ENCODE data around the gene TNFRSF14.

The TNFRSF14 gene

GRCh38 chr1:2586154-2587070, 30.2 kb downstream of the TNFRSF14 start, which contains the start of gene PRXL2B:
Gene PRXL2B, plus strand, starts transcription at chr1:2586777. Its CDS starts 109 bp downstream, at chr1:2586886.
- Histone ChIP-seq H3K27ac (ENCODE audit: low read depth, low read length) (peak within 1 kb of the TSS; percentile 95), H3K9ac (ENCODE audit: low read length) (peak within 1 kb of the TSS; percentile 69), H3K4me1 (ENCODE audit: control insufficient read depth, insufficient read depth, low read length) (no peaks in the 10 kb centered on the region), H3K27me3 (ENCODE audit: control insufficient read depth, insufficient read depth, low read length) (no peaks in the 10 kb centered on the region), H3K4me3 (ENCODE audit: low read length) (peak within 1 kb of the TSS; percentile 81), H3K36me3 (ENCODE audit: control insufficient read depth, insufficient read depth, low read length) (peaks cover 3% of the 10 kb centered on the region)

DNA sequence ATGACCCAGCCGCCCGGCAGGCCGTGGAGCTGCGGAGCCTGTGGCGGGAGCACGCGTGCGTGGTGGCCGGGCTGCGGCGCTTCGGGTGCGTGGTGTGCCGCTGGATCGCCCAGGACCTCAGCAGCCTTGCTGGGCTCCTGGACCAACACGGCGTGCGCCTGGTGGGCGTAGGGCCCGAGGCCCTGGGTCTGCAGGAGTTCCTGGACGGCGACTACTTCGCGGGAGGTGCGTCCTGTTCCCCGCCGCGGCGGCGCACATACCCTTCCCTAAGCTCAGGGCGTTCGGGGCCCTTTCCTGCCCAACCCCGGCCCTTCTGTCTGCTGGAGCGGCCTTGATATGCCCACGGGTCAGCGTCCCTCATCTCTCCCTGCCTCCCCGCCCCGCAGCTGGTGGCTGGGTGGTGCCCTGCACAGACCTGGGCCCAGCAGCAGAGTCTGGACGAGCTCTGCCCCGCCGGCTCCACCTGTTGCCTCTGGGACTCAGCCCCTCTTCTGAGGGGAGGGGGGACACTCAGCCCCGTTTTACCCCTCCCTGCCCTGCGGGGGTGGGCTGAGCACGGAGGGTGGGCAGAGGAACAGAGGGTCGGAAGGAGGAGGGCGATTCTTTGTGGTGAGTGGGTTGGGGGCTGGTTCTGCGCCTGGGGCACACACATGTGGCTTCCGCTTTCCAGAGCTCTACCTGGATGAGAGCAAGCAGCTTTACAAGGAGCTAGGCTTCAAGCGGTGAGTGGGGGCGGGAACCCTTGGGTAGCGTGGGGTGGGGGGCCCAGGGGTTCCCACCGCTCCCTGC, 31.1 kb downstream of the TNFRSF14 start:
- Histone ChIP-seq H3K4me1 (ENCODE audit: control insufficient read depth, insufficient read depth, low read length) (no peaks in the 10 kb centered on the region), H3K4me3 (ENCODE audit: low read length) (peak overlapping the region; percentile 78), H3K9ac (ENCODE audit: low read length) (no peak overlapping the region), H3K36me3 (ENCODE audit: control insufficient read depth, insufficient read depth, low read length) (peaks cover 3% of the 10 kb centered on the region), H3K27me3 (ENCODE audit: control insufficient read depth, insufficient read depth, low read length) (no peaks in the 10 kb centered on the region), H3K27ac (ENCODE audit: low read depth, low read length) (peak overlapping the region; percentile 65)

DNA sequence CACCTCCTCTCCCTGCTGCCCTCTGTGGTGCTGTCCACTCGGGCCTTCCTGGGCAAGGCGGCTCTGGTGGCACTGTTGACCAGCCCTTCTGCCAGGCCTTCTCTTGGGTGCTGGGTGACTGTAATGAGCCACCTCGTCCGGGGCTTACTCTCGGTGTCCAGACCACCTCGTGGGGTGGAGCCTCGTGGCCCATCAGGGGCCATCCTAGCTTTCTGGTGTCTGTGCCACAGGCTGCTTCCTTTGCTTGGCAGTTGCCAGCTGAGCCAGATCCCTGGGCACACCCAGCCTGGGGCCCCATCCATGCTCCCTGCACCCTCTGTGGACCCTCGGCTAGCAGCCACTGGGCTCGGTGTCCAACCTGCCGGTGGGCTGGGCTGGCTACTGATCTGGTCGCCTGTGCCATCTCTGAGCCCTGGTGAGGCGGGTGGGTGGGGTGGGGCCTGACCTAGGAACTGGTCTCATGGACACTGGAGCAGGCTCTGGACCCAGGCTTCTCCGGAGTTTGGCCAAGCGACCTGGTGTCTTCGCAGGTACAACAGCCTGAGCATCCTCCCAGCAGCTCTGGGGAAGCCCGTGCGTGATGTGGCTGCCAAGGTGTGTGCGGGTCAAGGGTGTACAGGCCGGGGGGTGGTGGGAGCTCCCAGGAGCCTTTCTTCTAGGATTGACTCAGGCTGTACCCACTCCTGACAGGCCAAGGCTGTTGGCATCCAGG, 31.8 kb downstream of the TNFRSF14 start:
- Histone ChIP-seq H3K36me3 (ENCODE audit: control insufficient read depth, insufficient read depth, low read length) (peaks cover 3% of the 10 kb centered on the region), H3K9ac (ENCODE audit: low read length) (no peak overlapping the region), H3K4me1 (ENCODE audit: control insufficient read depth, insufficient read depth, low read length) (no peaks in the 10 kb centered on the region), H3K4me3 (ENCODE audit: low read length) (peak overlapping the region; percentile 78), H3K27me3 (ENCODE audit: control insufficient read depth, insufficient read depth, low read length) (no peaks in the 10 kb centered on the region), H3K27ac (ENCODE audit: low read depth, low read length) (no peak overlapping the region)

DNA sequence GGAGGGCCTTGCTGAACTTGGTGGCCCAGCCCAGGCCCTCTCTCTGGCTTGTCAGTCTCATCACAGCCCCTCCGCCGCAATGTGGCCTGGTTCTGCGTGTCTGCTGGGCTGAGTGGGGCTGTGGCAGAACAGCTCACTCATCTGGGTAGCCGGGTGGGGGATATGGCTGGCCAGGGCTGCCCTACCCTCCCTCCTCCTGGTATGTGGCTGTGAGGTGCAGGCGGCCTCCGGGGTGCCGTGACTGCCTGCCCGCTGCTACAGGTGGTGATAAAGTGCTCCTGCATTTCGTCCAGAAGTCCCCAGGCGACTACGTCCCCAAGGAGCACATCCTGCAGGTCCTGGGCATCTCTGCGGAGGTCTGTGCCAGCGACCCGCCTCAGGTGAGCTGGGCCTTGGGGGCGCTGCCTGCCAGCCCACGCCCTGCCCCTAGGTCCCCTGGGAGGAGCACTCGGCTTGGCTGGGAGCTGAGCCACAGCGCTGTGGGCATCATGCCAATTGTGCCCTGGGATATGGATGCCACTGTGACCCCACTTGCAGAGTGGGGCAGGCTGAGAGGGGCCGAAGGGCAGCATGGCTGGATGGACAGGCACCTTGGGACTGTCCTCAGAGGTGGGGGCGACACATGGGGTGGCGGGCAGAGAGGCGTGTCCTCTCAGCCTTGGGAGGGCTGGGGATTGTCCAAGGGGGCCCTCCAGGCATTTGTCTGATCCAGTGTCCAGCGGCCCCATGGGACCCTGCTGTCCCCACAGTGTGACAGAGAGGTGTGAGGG, 32.7 kb downstream of the TNFRSF14 start:
- Histone ChIP-seq H3K4me3 (ENCODE audit: low read length) (no peak overlapping the region), H3K4me1 (ENCODE audit: control insufficient read depth, insufficient read depth, low read length) (no peaks in the 10 kb centered on the region), H3K36me3 (ENCODE audit: control insufficient read depth, insufficient read depth, low read length) (peaks cover 3% of the 10 kb centered on the region), H3K27ac (ENCODE audit: low read depth, low read length) (no peak overlapping the region), H3K9ac (ENCODE audit: low read length) (no peak overlapping the region), H3K27me3 (ENCODE audit: control insufficient read depth, insufficient read depth, low read length) (no peaks in the 10 kb centered on the region)

DNA sequence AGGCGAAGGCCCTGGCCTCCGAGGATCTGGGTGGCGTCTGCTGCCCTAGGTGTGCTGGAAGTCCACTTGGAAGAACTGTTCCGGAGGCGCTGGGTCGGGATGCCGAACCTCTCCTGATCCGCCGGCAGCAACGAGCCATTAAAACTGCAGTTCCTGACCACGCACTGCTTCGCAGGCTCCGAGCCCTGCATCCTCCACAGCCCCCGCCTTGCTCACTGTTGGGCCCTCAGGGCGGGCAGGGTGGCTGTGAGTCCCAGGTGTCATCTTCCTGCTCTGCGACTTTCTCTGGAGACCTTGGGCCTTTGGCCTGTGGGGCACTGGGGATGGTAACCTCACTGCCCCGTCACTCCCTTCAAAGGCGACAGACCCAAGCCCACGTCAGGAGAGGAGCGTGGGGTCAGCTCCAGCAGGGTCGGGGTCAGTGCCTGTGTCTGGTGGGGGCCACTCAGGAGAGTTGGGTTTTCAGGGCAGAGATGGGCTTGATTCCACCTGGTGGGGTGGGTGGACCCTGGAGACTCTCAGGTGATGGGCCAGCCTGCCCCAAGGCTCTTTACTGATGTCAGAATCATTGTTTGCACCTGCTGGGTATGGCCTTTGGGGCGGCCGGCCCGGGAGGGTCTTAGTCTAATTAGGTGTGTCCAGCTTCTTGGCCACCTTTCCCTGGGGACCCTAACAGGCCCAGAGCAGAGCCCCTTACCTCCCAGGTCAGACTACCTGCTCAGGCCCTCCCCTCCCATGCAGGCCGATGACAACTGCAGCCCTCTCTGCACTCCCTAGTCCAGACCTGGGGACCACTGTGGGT, 33.5 kb downstream of the TNFRSF14 start:
- H3K4me1 ChIP-seq (ENCODE audit: control insufficient read depth, insufficient read depth, low read length): no peaks in the 10 kb centered on the region

GRCh38 chr1:2590233-2591141, 34.3 kb downstream of the TNFRSF14 start:
- no peak overlapping the region for H3K27ac ChIP-seq (ENCODE audit: low read depth, low read length)
- no peaks in the 10 kb centered on the region for H3K4me1 ChIP-seq (ENCODE audit: control insufficient read depth, insufficient read depth, low read length)

More for the DNA sequence above, 33.5 kb downstream of the TNFRSF14 start:
- no peaks in the 10 kb centered on the region for H3K27me3 ChIP-seq (ENCODE audit: control insufficient read depth, insufficient read depth, low read length)
- H3K27ac ChIP-seq (ENCODE audit: low read depth, low read length): no peak overlapping the region
- H3K9ac ChIP-seq (ENCODE audit: low read length): no peak overlapping the region
- H3K4me3 ChIP-seq (ENCODE audit: low read length): no peak overlapping the region
- peaks cover 3% of the 10 kb centered on the region for H3K36me3 ChIP-seq (ENCODE audit: control insufficient read depth, insufficient read depth, low read length)

GRCh38 chr1:2591233-2591580, 35.0 kb downstream of the TNFRSF14 start:
- H3K9ac ChIP-seq (ENCODE audit: low read length): no peak overlapping the region
- H3K4me1 ChIP-seq (ENCODE audit: control insufficient read depth, insufficient read depth, low read length): no peaks in the 10 kb centered on the region
- no peaks in the 10 kb centered on the region for H3K27me3 ChIP-seq (ENCODE audit: control insufficient read depth, insufficient read depth, low read length)
- no peak overlapping the region for H3K27ac ChIP-seq (ENCODE audit: low read depth, low read length)
- no peak overlapping the region for H3K4me3 ChIP-seq (ENCODE audit: low read length)
- H3K36me3 ChIP-seq (ENCODE audit: control insufficient read depth, insufficient read depth, low read length): peaks cover 3% of the 10 kb centered on the region

More at GRCh38 chr1:2590233-2591141, 34.3 kb downstream of the TNFRSF14 start:
- Histone ChIP-seq H3K9ac (ENCODE audit: low read length) (no peak overlapping the region), H3K4me3 (ENCODE audit: low read length) (no peak overlapping the region), H3K36me3 (ENCODE audit: control insufficient read depth, insufficient read depth, low read length) (peaks cover 3% of the 10 kb centered on the region), H3K27me3 (ENCODE audit: control insufficient read depth, insufficient read depth, low read length) (no peaks in the 10 kb centered on the region)

- no peak overlapping the region for H3K4me3 ChIP-seq (ENCODE audit: low read length)
- H3K27ac ChIP-seq (ENCODE audit: low read depth, low read length): no peak overlapping the region
- no peaks in the 10 kb centered on the region for H3K27me3 ChIP-seq (ENCODE audit: control insufficient read depth, insufficient read depth, low read length)
- H3K36me3 ChIP-seq (ENCODE audit: control insufficient read depth, insufficient read depth, low read length): peaks cover 3% of the 10 kb centered on the region
- no peaks in the 10 kb centered on the region for H3K4me1 ChIP-seq (ENCODE audit: control insufficient read depth, insufficient read depth, low read length)
- H3K9ac ChIP-seq (ENCODE audit: low read length): no peak overlapping the region
Measured at GRCh38 chr1:2591581-2592261, 35.5 kb downstream of the TNFRSF14 start.

GRCh38 chr1:2592672-2593071, 36.5 kb downstream of the TNFRSF14 start:
- Histone ChIP-seq H3K36me3 (ENCODE audit: control insufficient read depth, insufficient read depth, low read length) (peaks cover 3% of the 10 kb centered on the region), H3K9ac (ENCODE audit: low read length) (no peak overlapping the region), H3K4me3 (ENCODE audit: low read length) (no peak overlapping the region), H3K27me3 (ENCODE audit: control insufficient read depth, insufficient read depth, low read length) (no peaks in the 10 kb centered on the region), H3K27ac (ENCODE audit: low read depth, low read length) (no peak overlapping the region), H3K4me1 (ENCODE audit: control insufficient read depth, insufficient read depth, low read length) (no peaks in the 10 kb centered on the region)

DNA sequence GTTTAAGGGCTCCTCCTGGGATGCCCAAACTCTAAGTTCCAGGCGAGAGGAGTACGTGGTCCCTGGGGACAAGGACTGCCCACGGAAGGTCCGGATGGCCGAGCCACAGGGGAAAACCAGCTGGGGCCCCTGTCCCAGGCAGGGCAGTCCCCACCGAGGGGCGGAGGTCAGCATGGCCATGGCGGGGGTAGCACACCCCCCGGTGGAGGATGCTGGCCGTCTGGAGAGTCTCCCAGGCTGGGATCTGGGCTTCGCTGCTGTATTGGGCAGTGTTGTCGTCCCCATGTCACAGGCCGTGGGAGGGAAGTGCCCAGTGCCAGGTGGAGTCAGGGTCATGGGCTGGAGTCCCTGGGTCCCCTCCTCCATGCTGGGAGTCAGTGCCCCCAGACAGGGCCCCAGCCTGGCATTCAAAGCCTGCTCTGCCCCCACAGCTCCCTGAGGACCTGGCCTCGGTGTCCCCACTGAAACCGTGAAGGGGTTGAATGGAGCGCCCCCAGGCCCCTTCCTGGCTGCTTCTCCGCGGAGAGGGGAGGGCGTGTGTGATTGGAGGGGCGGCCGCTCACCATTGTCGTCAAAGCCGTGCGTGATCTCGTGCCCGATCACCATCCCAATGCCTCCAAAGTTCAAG, 37.2 kb downstream of the TNFRSF14 start:
- Histone ChIP-seq H3K27ac (ENCODE audit: low read depth, low read length) (no peak overlapping the region), H3K9ac (ENCODE audit: low read length) (no peak overlapping the region), H3K27me3 (ENCODE audit: control insufficient read depth, insufficient read depth, low read length) (no peaks in the 10 kb centered on the region), H3K4me3 (ENCODE audit: low read length) (no peak overlapping the region), H3K36me3 (ENCODE audit: control insufficient read depth, insufficient read depth, low read length) (peaks cover 3% of the 10 kb centered on the region), H3K4me1 (ENCODE audit: control insufficient read depth, insufficient read depth, low read length) (no peaks in the 10 kb centered on the region)
